H9 (cell line): Measurements from ENCODE around the gene NRXN3. TPM values are rescaled to one million over a fixed set of nuclear protein-coding genes. Genes with fewer than 3 reads are reported as not detected.
A peak's percentile ranks its signal among the peaks of the same experiment; 100 is the strongest.

Experiments
- DNase-seq: peaks from one replicate; pipeline ENCODE4 v3.0.0-alpha.2; 2017
- H2AFZ ChIP-seq: one replicate; pipeline ENCODE4 v1.6.1; 2013; ENCODE audit warnings: mild to moderate bottlenecking, low read length, control low read depth, moderate library complexity
- H2AK5ac ChIP-seq: 2 replicates; pipeline ENCODE4 v1.6.1; 2013; ENCODE audit warnings: low read length, control low read depth, mixed read lengths; ENCODE audit not compliant: insufficient read length
- H2BK120ac ChIP-seq: one replicate; pipeline ENCODE4 v1.6.1; 2013; ENCODE audit warnings: low read depth, mild to moderate bottlenecking, low read length, control low read depth, inconsistent platforms; ENCODE audit not compliant: poor library complexity, severe bottlenecking
- H2BK12ac ChIP-seq: 2 replicates; pipeline ENCODE4 v1.6.1; 2013; ENCODE audit warnings: low read length, control low read depth, mixed read lengths, low read depth; ENCODE audit not compliant: insufficient read length
- H2BK15ac ChIP-seq: 2 replicates; pipeline ENCODE4 v1.6.1; 2013; ENCODE audit warnings: low read depth, low read length, control low read depth
- H2BK20ac ChIP-seq: one replicate; pipeline ENCODE4 v1.6.1; 2013; ENCODE audit warnings: low read depth, mild to moderate bottlenecking, low read length, control low read depth, inconsistent platforms; ENCODE audit not compliant: poor library complexity, severe bottlenecking
- H2BK5ac ChIP-seq: 2 replicates; pipeline ENCODE4 v1.6.1; 2013; ENCODE audit warnings: low read length, control low read depth, mixed read lengths; ENCODE audit not compliant: insufficient read length
- H3K14ac ChIP-seq: 2 replicates; pipeline ENCODE4 v1.6.1; 2013; ENCODE audit warnings: low read length, control low read depth; ENCODE audit not compliant: insufficient read depth
- H3K18ac ChIP-seq: 2 replicates; pipeline ENCODE4 v1.6.1; 2013; ENCODE audit warnings: low read depth, mild to moderate bottlenecking, mixed read lengths, low read length, control low read depth; ENCODE audit not compliant: insufficient read length
- H3K23ac ChIP-seq: 2 replicates; pipeline ENCODE4 v1.6.1; 2013; ENCODE audit warnings: low read length, control low read depth, mixed read lengths, low read depth; ENCODE audit not compliant: insufficient read length
- H3K23me2 ChIP-seq: 2 replicates; pipeline ENCODE4 v1.6.1; 2013; ENCODE audit warnings: low read depth, mild to moderate bottlenecking, mixed read lengths, low read length, control low read depth; ENCODE audit not compliant: insufficient read length, poor library complexity, severe bottlenecking
- H3K27ac ChIP-seq: 2 replicates; pipeline ENCODE4 v1.5.1; 2013; ENCODE audit warnings: low read length, control low read depth, mixed read lengths, low read depth; ENCODE audit not compliant: insufficient read length
- H3K27me3 ChIP-seq: 2 replicates; pipeline ENCODE4 v1.6.1; 2013; ENCODE audit warnings: low read length, control low read depth, inconsistent platforms; ENCODE audit not compliant: insufficient read depth
- H3K4ac ChIP-seq: 2 replicates; pipeline ENCODE4 v1.6.1; 2013; ENCODE audit warnings: low read depth, mild to moderate bottlenecking, control low read depth, inconsistent platforms, low read length, moderate library complexity
- H3K4me1 ChIP-seq: 2 replicates; pipeline ENCODE4 v1.6.1; 2013; ENCODE audit warnings: low read length, control low read depth, inconsistent platforms; ENCODE audit not compliant: insufficient read depth
- H3K4me2 ChIP-seq: 2 replicates; pipeline ENCODE4 v1.6.1; 2013; ENCODE audit warnings: low read length, control low read depth, mixed read lengths; ENCODE audit not compliant: insufficient read length, insufficient read depth
- H3K56ac ChIP-seq: 2 replicates; pipeline ENCODE4 v1.6.1; 2013; ENCODE audit warnings: low read depth, mild to moderate bottlenecking, mixed read lengths, low read length, control low read depth; ENCODE audit not compliant: insufficient read length
- H3K79me1 ChIP-seq: 2 replicates; pipeline ENCODE4 v1.6.1; 2013; ENCODE audit warnings: low read depth, mild to moderate bottlenecking, moderate library complexity, low read length, control low read depth, inconsistent platforms; ENCODE audit not compliant: insufficient read depth, poor library complexity, severe bottlenecking
- H3K79me2 ChIP-seq: 2 replicates; pipeline ENCODE4 v1.6.1; 2013; ENCODE audit warnings: low read length, control low read depth, inconsistent platforms; ENCODE audit not compliant: insufficient read depth
- H3K9ac ChIP-seq: 2 replicates; pipeline ENCODE4 v1.6.1; 2013; ENCODE audit warnings: low read length, control low read depth, mixed read lengths; ENCODE audit not compliant: insufficient read length; ENCODE audit errors: extremely low read depth
- H3K9me3 ChIP-seq: one replicate; pipeline ENCODE4 v1.6.1; 2013; ENCODE audit warnings: low read depth, low read length, inconsistent platforms; ENCODE audit not compliant: control insufficient read depth
- H3T11ph ChIP-seq: one replicate; pipeline ENCODE4 v1.6.1; 2013; ENCODE audit warnings: mild to moderate bottlenecking, low read length, control low read depth, inconsistent platforms
- H4K20me1 ChIP-seq: one replicate; pipeline ENCODE4 v1.6.1; 2013; ENCODE audit not compliant: control insufficient read depth, insufficient read length, insufficient read depth
- H4K5ac ChIP-seq: 2 replicates; pipeline ENCODE4 v1.6.1; 2013; ENCODE audit warnings: low read depth, mild to moderate bottlenecking, mixed read lengths, low read length, control low read depth; ENCODE audit not compliant: insufficient read length
- H4K8ac ChIP-seq: replicated peaks from 2 replicates; pipeline ENCODE4 v1.6.1; 2013; ENCODE audit warnings: low read length, control low read depth, mixed read lengths, low read depth; ENCODE audit not compliant: insufficient read length
- H4K91ac ChIP-seq: 2 replicates; pipeline ENCODE4 v1.6.1; 2013; ENCODE audit warnings: low read depth, mild to moderate bottlenecking, moderate library complexity, mixed read lengths, low read length, control low read depth; ENCODE audit not compliant: insufficient read length
- H3K27ac Mint-ChIP-seq, 3 experiments: 2 replicates in 2 of 3; 3 replicates in 1 of 3; pipeline ENCODE4 v1.8.0; 2020 to 2021; ENCODE audit warnings: mixed read lengths in 3 of 3, mild to moderate bottlenecking in 1 of 3, moderate library complexity in 1 of 3
- H3K27me3 Mint-ChIP-seq: 2 replicates; pipeline ENCODE4 v1.8.0; 2021; ENCODE audit warnings: low read depth, mild to moderate bottlenecking, moderate library complexity, mixed read lengths
- H3K36me3 Mint-ChIP-seq, 3 experiments: 2 replicates in 2 of 3; 3 replicates in 1 of 3; pipeline ENCODE4 v1.8.0; 2020 to 2021; ENCODE audit warnings: low read depth in 3 of 3, mixed read lengths in 3 of 3; ENCODE audit not compliant: insufficient read depth in 1 of 3
- H3K4me1 Mint-ChIP-seq, 2 experiments: 2 replicates each; pipeline ENCODE4 v1.8.0; 2020; ENCODE audit warnings: mixed read lengths in 2 of 2
- H3K4me3 Mint-ChIP-seq, 2 experiments: 2 replicates in 1 of 2; 3 replicates in 1 of 2; pipeline ENCODE4 v1.8.0; 2020 to 2021; ENCODE audit warnings: mild to moderate bottlenecking in 2 of 2, mixed read lengths in 2 of 2, moderate library complexity in 1 of 2
- H3K9me3 Mint-ChIP-seq, 2 experiments: 2 replicates in 1 of 2; 3 replicates in 1 of 2; pipeline ENCODE4 v1.8.0; 2020; ENCODE audit warnings: mild to moderate bottlenecking in 2 of 2, mixed read lengths in 2 of 2, moderate library complexity in 1 of 2
- CTCF ChIP-seq: fragments of 200-600 bp; sonication (generic); conservative IDR thresholded peaks from 3 replicates; pipeline ENCODE4 v1.8.0; 2021; ENCODE audit warnings: antibody characterized with exemption, mild to moderate bottlenecking
- total RNA-seq: library from RNA; stranded (reverse); gene quantifications from 2 replicates; pipeline ENCODE4 v1.2.1, GENCODE V29; 2021

The NRXN3 gene
- total RNA-seq, 1 experiment from 2014 or later: 1.8 TPM

- Histone ChIP-seq H3K23me2 (no peaks in the 10 kb centered on the region), H3K18ac (no peak overlapping the region), H2BK20ac (no peak overlapping the region), H2BK15ac (no peak overlapping the region), H3K27me3 (no peaks in the 10 kb centered on the region), H3K27ac (no peak overlapping the region), H3T11ph (no peak overlapping the region), H3K79me1 (no peaks in the 10 kb centered on the region), H3K9ac (no peak overlapping the region), H3K79me2 (no peaks in the 10 kb centered on the region), H3K4me1 (no peaks in the 10 kb centered on the region; the same call in 1 of the 2 replicates), H4K20me1 (no peaks in the 10 kb centered on the region), H2BK12ac (no peak overlapping the region), H3K23ac (no peak overlapping the region), H2BK5ac (no peak overlapping the region), H2AK5ac (no peak overlapping the region), H3K9me3 (no peaks in the 10 kb centered on the region), H3K4me2 (no peak overlapping the region), H2AFZ (no peak overlapping the region), H4K91ac (no peak overlapping the region), H2BK120ac (no peak overlapping the region), H3K56ac (no peak overlapping the region), H4K5ac (no peak overlapping the region), H3K4ac (no peak overlapping the region), H3K14ac (no peak overlapping the region), H4K8ac (no peak overlapping the region)
- Mint-ChIP-seq H3K9me3 (peaks cover 4 to 5% of the 10 kb centered on the region in 2 experiments; a peak in 1 of 5 replicates), H3K36me3 (peaks cover 0 to 8% (median 0%) of the 10 kb centered on the region in 3 experiments; a peak in 2 of 7 replicates), H3K4me3 (no peak overlapping the region), H3K27ac (peak overlapping the region in 1 of 3 experiments; percentile 8; a peak in 2 of 7 replicates), H3K27me3 (no peaks in the 10 kb centered on the region), H3K4me1 (peaks cover 20% of the 10 kb centered on the region in 2 experiments)
- TF ChIP-seq CTCF: no peak
- DNase-seq: peak; percentile 39
These were observed 463.6 kb downstream of the NRXN3 start for GRCh38 chr14:78633752-78634151.
